PC-3 (cell line): ENCODE data around the gene ZNF358.

Experiments
- CTCF ChIP-seq: fragments of 300-600 bp; sonication (generic); conservative IDR thresholded peaks from 2 replicates; pipeline ENCODE4 v1.5.1; 2017; ENCODE audit warnings: antibody characterized with exemption, low read depth, mild to moderate bottlenecking, low read length
- EZH2 ChIP-seq: fragments of 300-600 bp; sonication (generic); IDR thresholded peaks from one replicate; pipeline ENCODE4 v1.6.1; 2017; ENCODE audit warnings: antibody characterized with exemption, mild to moderate bottlenecking, low read length; ENCODE audit not compliant: unreplicated experiment

- TF ChIP-seq CTCF (no peak), EZH2 (no peak)
Observed at GRCh38 chr19:7470540-7471305, 45.2 kb upstream of the ZNF358 start.
